Ovary (tissue), 9 donors: Measurements from ENCODE around the gene CAPN5. TPM values are rescaled to one million over a fixed set of nuclear protein-coding genes. Genes with fewer than 3 reads are reported as not detected.

Experiments used
- DNase-seq, 5 donors: peaks; one replicate each; pipeline ENCODE4 v3.0.0-alpha.2; 2019 to 2020
- H3K27ac ChIP-seq, 2 donors: fragments of 200-600 bp; one replicate each; pipeline versions ENCODE4 v1.5.1 to v1.8.0; 2019 to 2022
- H3K27me3 ChIP-seq: fragments of 200-600 bp; one replicate; pipeline ENCODE4 v1.8.0; 2022
- H3K36me3 ChIP-seq: fragments of 200-600 bp; sonication (generic); one replicate; pipeline ENCODE4 v1.5.1; 2019
- H3K4me1 ChIP-seq: one replicate; pipeline ENCODE4 v1.8.1; 2013; ENCODE audit warnings: mild to moderate bottlenecking, moderate library complexity; ENCODE audit not compliant: insufficient read depth
- H3K4me3 ChIP-seq: fragments of 200-600 bp; sonication (generic); one replicate; pipeline ENCODE4 v1.5.1; 2017
- H3K9me3 ChIP-seq, 2 donors: fragments of 200-600 bp in 1 of 2; sonication (generic) in 1 of 2; one replicate each; pipeline versions ENCODE4 v1.5.1 to v1.8.1; 2013 to 2019; ENCODE audit warnings: mild to moderate bottlenecking in 1 of 2, moderate library complexity in 1 of 2
- CTCF ChIP-seq, 3 donors: fragments of 450-650 bp in 2 of 3; fragments of 200-600 bp in 1 of 3; IDR thresholded peaks; one replicate each; pipeline versions ENCODE4 v1.5.1 to v1.8.0; 2016 to 2022; ENCODE audit warnings: antibody characterized with exemption in 3 of 3, mild to moderate bottlenecking in 1 of 3
- EP300 ChIP-seq: sonication (generic); formaldehyde crosslinking; IDR thresholded peaks from one replicate; pipeline ENCODE4 v1.6.1; 2017; ENCODE audit warnings: antibody characterized with exemption
- POLR2A ChIP-seq: fragments of 450-650 bp; IDR thresholded peaks from one replicate; pipeline ENCODE4 v1.6.1; 2017; ENCODE audit warnings: antibody characterized with exemption, mild to moderate bottlenecking, moderate library complexity
- WGBS, 3 donors: extraction: QIAGEN DNeasy Blood & Tissue Kit in 1 of 3; methylation state at CpG; one replicate each; pipeline versions ENCODE4 v1.1.5 to v1.1.7; 2013 to 2017; 5-methylcytosine and 5-hydroxymethylcytosine counted together
- intact Hi-C, 4 donors: fragments of 100-400 bp; cut with DNase I; formaldehyde crosslinking; loops; one replicate each; pipeline versions ENCODE4 v1.11.0 to v1.15.1; 2022 to 2023
- polyA plus RNA-seq, 2 donors: library from polyadenylated mRNA; stranded (reverse); fragments of 200-250 nt in 1 of 2; fragments of 350-450 nt in 1 of 2; fragmentation: Illumina TruSeq in 1 of 2; extraction: RNeasy Lipid Tissue Mini Kit (QIAGEN cat#74804) in 1 of 2; gene quantifications; one replicate each; pipeline ENCODE4 v1.2.3, GENCODE V29; 2013 to 2014
- total RNA-seq, 7 donors: library from RNA; depleted of rRNA in 2 of 7; stranded (reverse); fragments of >200 nt in 2 of 7; fragmentation: NEBNext Ultra II Directional in 3 of 7; extraction: Animal tissue kit (Norgen Biotek cat#: 25700) in 3 of 7; gene quantifications; one replicate each; pipeline versions ENCODE4 v1.1.0 to v1.2.4, GENCODE V29; 2016 to 2023
- donor health status: DM: no; HTN: no; CAD: no; lungs with moderate emphysema.
- donor health status: DM: no; HTN: no; CAD: no.
- donor health status: Bipolar disorder and iron deficiency.
- donor health status: DM: yes; HTN: yes; CAD: no.
- donor health status: DM: no; HTN: no; CAD: no.
- donor health status: DM: yes; HTN: yes; CAD: no.

CAPN5 gene
- total and polyA plus RNA-seq, 9 donors = 3.0 to 82.2 (median 21.3) TPM

- DNase-seq = no peak
- Histone ChIP-seq H3K27ac (no peak overlapping the region), H3K9me3 (no peaks in the 10 kb centered on the region), H3K4me3 (no peak overlapping the region), H3K36me3 (no peaks in the 10 kb centered on the region), H3K4me1 (peaks cover 17% of the 10 kb centered on the region), H3K27me3 (no peaks in the 10 kb centered on the region)
- intact Hi-C loops = no loop called here
- TF ChIP-seq CTCF (IDR thresholded peaks at IDR 0.05) (no peak), EP300 (no peak), POLR2A (no peak)
- 90 to 94% (median 93%) methylated on average over 6 of the region's 6 CpGs for WGBS, 3 donors
These were observed 44.1 kb downstream of the CAPN5 start for GRCh38 chr11:77110836-77111235.

GRCh38 chr11:77111277-77111676 lies 44.5 kb downstream of the CAPN5 start:
- intact Hi-C loops = no loop called here
- Histone ChIP-seq H3K4me3 (no peak overlapping the region), H3K4me1 (peaks cover 16% of the 10 kb centered on the region), H3K9me3 (no peaks in the 10 kb centered on the region), H3K36me3 (no peaks in the 10 kb centered on the region), H3K27me3 (no peaks in the 10 kb centered on the region), H3K27ac (no peak overlapping the region)
- no peak for DNase-seq
- no peak for TF ChIP-seq POLR2A
- TF ChIP-seq CTCF (IDR thresholded peaks at IDR 0.05) = no peak
- no peak for TF ChIP-seq EP300
- WGBS, 3 donors = 69 to 75% (median 71%) methylated on average over 3 of the region's 3 CpGs

- intact Hi-C loops = no loop called here
- no peak for DNase-seq
- TF ChIP-seq POLR2A (no peak), CTCF (IDR thresholded peaks at IDR 0.05) (no peak)
- H3K27ac ChIP-seq = no peak overlapping the region
- no peaks in the 10 kb centered on the region for H3K27me3 ChIP-seq
- no peaks in the 10 kb centered on the region for H3K36me3 ChIP-seq
- H3K4me3 ChIP-seq = no peak overlapping the region
- H3K9me3 ChIP-seq = no peaks in the 10 kb centered on the region
- WGBS, 3 donors = 96 to 98% (median 98%) methylated on average over 6 of the region's 6 CpGs
- peaks cover 14% of the 10 kb centered on the region for H3K4me1 ChIP-seq
These were observed 45.2 kb downstream of the CAPN5 start for GRCh38 chr11:77111946-77112345.

GRCh38 chr11:77112641-77113381 lies 46.0 kb downstream of the CAPN5 start:
- Histone ChIP-seq H3K36me3 (no peaks in the 10 kb centered on the region), H3K4me3 (no peak overlapping the region), H3K4me1 (peaks cover 9% of the 10 kb centered on the region), H3K9me3 (no peaks in the 10 kb centered on the region), H3K27ac (no peak overlapping the region), H3K27me3 (no peaks in the 10 kb centered on the region)
- no peak for DNase-seq
- intact Hi-C loops = no loop called here
- TF ChIP-seq CTCF (IDR thresholded peaks at IDR 0.05) (no peak), EP300 (no peak), POLR2A (no peak)
- 90 to 94% (median 92%) methylated on average over 19 to 20 of the region's 20 CpGs for WGBS, 3 donors
